Peyer's patch (tissue), 4 donors: ENCODE measurements around the gene COQ3. TPM values are rescaled to one million over a fixed set of nuclear protein-coding genes. Genes with fewer than 3 reads are reported as not detected.

Experiments used
- DNase-seq, 3 donors: peaks; one replicate each; pipeline ENCODE4 v3.0.0-alpha.2; 2017 to 2019
- H3K27ac ChIP-seq, 4 donors: fragments of 200-600 bp; sonication (generic); one replicate each; pipeline ENCODE4 v1.5.1; 2016 to 2019
- H3K27me3 ChIP-seq, 2 donors: fragments of 200-600 bp; sonication (generic); one replicate each; pipeline ENCODE4 v1.5.1; 2019
- H3K36me3 ChIP-seq, 3 donors: fragments of 200-600 bp; sonication (generic); one replicate each; pipeline ENCODE4 v1.5.1; 2016 to 2019
- H3K4me1 ChIP-seq, 4 donors: fragments of 200-600 bp; sonication (generic); one replicate each; pipeline ENCODE4 v1.5.1; 2016 to 2019
- H3K4me3 ChIP-seq, 4 donors: fragments of 200-600 bp; sonication (generic); 1 replicate in 3 of 4; 2 replicates in 1 of 4; pipeline ENCODE4 v1.5.1; 2016 to 2019; ENCODE audit warnings: mild to moderate bottlenecking in 1 of 4
- H3K9me3 ChIP-seq, 4 donors: fragments of 200-600 bp; sonication (generic); one replicate each; pipeline ENCODE4 v1.5.1; 2016 to 2019; ENCODE audit warnings: mild to moderate bottlenecking in 1 of 4
- POLR2A ChIP-seq, 2 donors: fragments of 450-650 bp; IDR thresholded peaks; one replicate each; pipeline ENCODE4 v1.5.1; 2017; ENCODE audit warnings: antibody characterized with exemption in 2 of 2, mild to moderate bottlenecking in 2 of 2, moderate library complexity in 2 of 2
- total RNA-seq, 4 donors: library from RNA; depleted of rRNA; stranded (reverse); fragments of >200 nt; gene quantifications; one replicate each; pipeline ENCODE4 v1.1.0, GENCODE V29; 2016
- TF ChIP-seq, protein P1 (sequence below), 6 experiments: fragments of 450-650 bp in 4 of 6; fragments of 200-600 bp in 2 of 6; sonication (generic) in 1 of 6; IDR thresholded peaks; one replicate each; pipeline ENCODE4 v1.5.1; 2017 to 2019; ENCODE audit warnings: antibody characterized with exemption in 6 of 6, mild to moderate bottlenecking in 3 of 6, moderate library complexity in 1 of 6

The COQ3 gene
- total RNA-seq, 4 donors from 2014 or later: 0.95 to 7.2 (median 1.7) TPM; not detected in 1

GRCh38 chr6:99407076-99407475, 13.1 kb upstream of the COQ3 start:
- Histone ChIP-seq H3K27me3 (no peaks in the 10 kb centered on the region), H3K4me1 (no peaks in the 10 kb centered on the region), H3K27ac (no peak overlapping the region), H3K4me3 (no peak overlapping the region), H3K9me3 (no peaks in the 10 kb centered on the region), H3K36me3 (peaks cover 0 to 87% (median 12%) of the 10 kb centered on the region in 3 donors)
- no peak for TF ChIP-seq POLR2A (IDR thresholded peaks at IDR 0.05)
- TF ChIP-seq, protein P1, sequence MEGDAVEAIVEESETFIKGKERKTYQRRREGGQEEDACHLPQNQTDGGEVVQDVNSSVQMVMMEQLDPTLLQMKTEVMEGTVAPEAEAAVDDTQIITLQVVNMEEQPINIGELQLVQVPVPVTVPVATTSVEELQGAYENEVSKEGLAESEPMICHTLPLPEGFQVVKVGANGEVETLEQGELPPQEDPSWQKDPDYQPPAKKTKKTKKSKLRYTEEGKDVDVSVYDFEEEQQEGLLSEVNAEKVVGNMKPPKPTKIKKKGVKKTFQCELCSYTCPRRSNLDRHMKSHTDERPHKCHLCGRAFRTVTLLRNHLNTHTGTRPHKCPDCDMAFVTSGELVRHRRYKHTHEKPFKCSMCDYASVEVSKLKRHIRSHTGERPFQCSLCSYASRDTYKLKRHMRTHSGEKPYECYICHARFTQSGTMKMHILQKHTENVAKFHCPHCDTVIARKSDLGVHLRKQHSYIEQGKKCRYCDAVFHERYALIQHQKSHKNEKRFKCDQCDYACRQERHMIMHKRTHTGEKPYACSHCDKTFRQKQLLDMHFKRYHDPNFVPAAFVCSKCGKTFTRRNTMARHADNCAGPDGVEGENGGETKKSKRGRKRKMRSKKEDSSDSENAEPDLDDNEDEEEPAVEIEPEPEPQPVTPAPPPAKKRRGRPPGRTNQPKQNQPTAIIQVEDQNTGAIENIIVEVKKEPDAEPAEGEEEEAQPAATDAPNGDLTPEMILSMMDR (IDR thresholded peaks at IDR 0.05): no peak
- DNase-seq: no peak

GRCh38 chr6:99402448-99402847, 8.5 kb upstream of the COQ3 start:
- Histone ChIP-seq H3K9me3 (no peaks in the 10 kb centered on the region), H3K27ac (no peak overlapping the region), H3K4me1 (no peaks in the 10 kb centered on the region), H3K4me3 (no peak overlapping the region), H3K36me3 (peaks cover 0 to 85% (median 15%) of the 10 kb centered on the region in 3 donors), H3K27me3 (no peaks in the 10 kb centered on the region)
- DNase-seq: no peak
- TF ChIP-seq POLR2A (IDR thresholded peaks at IDR 0.05): no peak

GRCh38 chr6:99397287-99397686, 3.3 kb upstream of the COQ3 start:
- TF ChIP-seq POLR2A (IDR thresholded peaks at IDR 0.05): no peak

GRCh38 chr6:99393366-99393697, 663 bp downstream of the COQ3 start:
- Histone ChIP-seq H3K27ac (peak overlapping the region; percentile 49 to 75 (median 72)), H3K9me3 (no peaks in the 10 kb centered on the region), H3K27me3 (no peaks in the 10 kb centered on the region), H3K36me3 (peaks cover 0 to 4% (median 0%) of the 10 kb centered on the region in 3 donors), H3K4me1 (peaks cover 0 to 4% (median 0%) of the 10 kb centered on the region in 4 donors), H3K4me3 (peak overlapping the region; percentile 56 to 88 (median 72))
- DNase-seq: no peak
- no peak for TF ChIP-seq POLR2A (IDR thresholded peaks at IDR 0.05)

More at GRCh38 chr6:99397287-99397686, 3.3 kb upstream of the COQ3 start:
- H3K4me1 ChIP-seq: peaks cover 0 to 4% (median 0%) of the 10 kb centered on the region in 4 donors
- no peaks in the 10 kb centered on the region for H3K27me3 ChIP-seq
- no peaks in the 10 kb centered on the region for H3K9me3 ChIP-seq
- no peak overlapping the region for H3K4me3 ChIP-seq
- peaks cover 0 to 37% (median 5%) of the 10 kb centered on the region in 3 donors for H3K36me3 ChIP-seq
- no peak for DNase-seq
- H3K27ac ChIP-seq: no peak overlapping the region

- peaks cover 0 to 4% (median 0%) of the 10 kb centered on the region in 4 donors for H3K4me1 ChIP-seq
- no peak overlapping the region for H3K4me3 ChIP-seq
- H3K9me3 ChIP-seq: no peaks in the 10 kb centered on the region
- DNase-seq: no peak
- no peak overlapping the region for H3K27ac ChIP-seq
- H3K36me3 ChIP-seq: no peaks in the 10 kb centered on the region
- no peaks in the 10 kb centered on the region for H3K27me3 ChIP-seq
- TF ChIP-seq, protein P1 (IDR thresholded peaks at IDR 0.05): no peak
- TF ChIP-seq POLR2A (IDR thresholded peaks at IDR 0.05): no peak
Observed at GRCh38 chr6:99390896-99391295, 3.1 kb downstream of the COQ3 start.

DNA sequence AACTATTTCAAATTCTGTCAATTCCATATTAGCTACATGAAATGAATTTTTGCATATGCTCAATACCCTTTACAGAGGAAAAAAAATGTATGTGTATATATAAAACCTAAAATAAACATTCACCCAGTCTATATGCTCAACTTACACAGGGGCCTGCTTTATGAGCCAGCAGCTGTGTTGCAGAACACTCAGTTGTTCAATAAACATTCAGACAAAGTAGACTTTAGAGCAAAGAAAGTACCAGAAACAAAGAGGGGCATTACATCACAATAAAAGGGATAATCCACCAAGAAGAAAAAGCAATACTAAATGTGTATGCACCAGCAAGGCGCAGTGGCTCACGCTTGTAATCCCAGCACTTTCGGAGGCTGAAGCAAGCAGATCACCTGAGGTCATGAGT, 9.5 kb downstream of the COQ3 start:
- DNase-seq: no peak

DNA sequence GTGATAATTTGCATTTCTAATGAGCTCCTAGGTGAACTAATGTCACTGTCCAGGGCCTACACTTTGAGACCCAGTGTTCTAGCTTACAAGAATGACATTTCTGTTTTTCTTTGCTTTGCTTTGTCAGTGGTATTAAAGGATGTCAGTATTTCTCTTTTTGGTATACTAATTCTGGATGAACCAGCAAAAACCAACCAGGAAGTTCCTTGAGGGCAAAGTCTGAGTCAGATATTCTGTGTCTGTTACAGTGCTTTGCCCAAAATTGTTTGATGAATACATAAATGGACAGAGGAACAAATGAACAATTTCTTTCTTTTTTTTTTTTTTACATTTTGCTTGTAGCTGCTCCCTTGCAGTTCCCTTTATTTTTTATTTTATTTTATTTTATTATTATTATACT, 15.4 kb downstream of the COQ3 start:
- TF ChIP-seq, protein P1 (IDR thresholded peaks at IDR 0.05): no peak
- no peak for TF ChIP-seq POLR2A (IDR thresholded peaks at IDR 0.05)

More for the DNA sequence above, 9.5 kb downstream of the COQ3 start:
- no peak for TF ChIP-seq POLR2A (IDR thresholded peaks at IDR 0.05)
- TF ChIP-seq, protein P1 (IDR thresholded peaks at IDR 0.05): no peak
- Histone ChIP-seq H3K36me3 (no peaks in the 10 kb centered on the region), H3K9me3 (no peaks in the 10 kb centered on the region), H3K27ac (no peak overlapping the region), H3K4me1 (no peaks in the 10 kb centered on the region), H3K27me3 (no peaks in the 10 kb centered on the region), H3K4me3 (no peak overlapping the region)

More for the DNA sequence above, 15.4 kb downstream of the COQ3 start:
- Histone ChIP-seq H3K9me3 (no peaks in the 10 kb centered on the region), H3K36me3 (no peaks in the 10 kb centered on the region), H3K27ac (no peak overlapping the region), H3K27me3 (no peaks in the 10 kb centered on the region), H3K4me3 (no peak overlapping the region), H3K4me1 (no peaks in the 10 kb centered on the region)
- DNase-seq: no peak
